DND-41 (cell line): ENCODE measurements around the gene ADAM10.

Experiments
- CTCF ChIP-seq: IDR thresholded peaks from 2 replicates; pipeline ENCODE4 v1.5.1; 2012; ENCODE audit warnings: borderline replicate concordance, low read length, moderate library complexity, mild to moderate bottlenecking; ENCODE audit not compliant: poor library complexity, severe bottlenecking; ENCODE audit errors: extremely low read depth
- EZH2 ChIP-seq: IDR thresholded peaks from 3 replicates; pipeline ENCODE4 v1.6.1; 2012; ENCODE audit warnings: borderline replicate concordance, low read depth, mild to moderate bottlenecking, moderate library complexity, low read length, inconsistent platforms; ENCODE audit not compliant: severe bottlenecking

- TF ChIP-seq CTCF, result no peak
- no peak for TF ChIP-seq EZH2
Measured at GRCh38 chr15:58746174-58746573, 3.3 kb downstream of the ADAM10 start.
